OCI-LY1 (cell line): Measurements from ENCODE around the gene CREM.

Source experiments
- H2AFZ ChIP-seq: fragments of 200-600 bp; sonication (generic), shearing (Covaris generic); 2 replicates; pipeline ENCODE4 v1.6.0; 2014; ENCODE audit warnings: antibody characterized with exemption, mild to moderate bottlenecking, low read length
- H3F3A ChIP-seq: fragments of 200-600 bp; sonication (generic), shearing (Covaris generic); 2 replicates; pipeline ENCODE4 v1.6.0; 2014; ENCODE audit warnings: mild to moderate bottlenecking, antibody characterized with exemption, low read length, moderate library complexity; ENCODE audit not compliant: insufficient read depth
- H3K27ac ChIP-seq: fragments of 200-600 bp; sonication (generic); 2 replicates; pipeline ENCODE4 v1.5.1; 2014; ENCODE audit warnings: low read length, mixed run types, mild to moderate bottlenecking, low read depth; ENCODE audit not compliant: poor library complexity, severe bottlenecking
- H3K27me3 ChIP-seq: fragments of 200-600 bp; sonication (generic); 2 replicates; pipeline ENCODE4 v1.6.0; 2014; ENCODE audit warnings: antibody characterized with exemption, mild to moderate bottlenecking, low read length, moderate library complexity; ENCODE audit not compliant: insufficient read depth
- H3K36me3 ChIP-seq: fragments of 200-600 bp; sonication (generic); 2 replicates; pipeline ENCODE4 v1.6.1; 2014; ENCODE audit warnings: mild to moderate bottlenecking, antibody characterized with exemption, low read length, moderate library complexity, mixed read lengths; ENCODE audit not compliant: insufficient read depth
- H3K4me1 ChIP-seq: fragments of 200-600 bp; sonication (generic); 2 replicates; pipeline ENCODE4 v1.5.1; 2014; ENCODE audit warnings: mild to moderate bottlenecking, low read length, moderate library complexity; ENCODE audit not compliant: insufficient read depth, severe bottlenecking
- H3K4me2 ChIP-seq: fragments of 200-600 bp; sonication (generic), shearing (Covaris generic); 2 replicates; pipeline ENCODE4 v1.6.1; 2014; ENCODE audit warnings: low read length
- H3K4me3 ChIP-seq: fragments of 200-600 bp; sonication (generic); 2 replicates; pipeline ENCODE4 v1.5.1; 2014; ENCODE audit warnings: low read length, low read depth, mild to moderate bottlenecking, mixed read lengths; ENCODE audit not compliant: poor library complexity, severe bottlenecking
- H3K79me2 ChIP-seq: fragments of 200-600 bp; shearing (Covaris generic); 2 replicates; pipeline ENCODE4 v1.6.1; 2016; ENCODE audit warnings: mixed run types, low read length, mixed read lengths; ENCODE audit not compliant: insufficient read depth
- H3K9ac ChIP-seq: fragments of 200-600 bp; sonication (generic), shearing (Covaris generic); 2 replicates; pipeline ENCODE4 v1.6.1; 2014; ENCODE audit warnings: mild to moderate bottlenecking, low read length, mixed read lengths
- H3K9me2 ChIP-seq: fragments of 200-600 bp; sonication (generic), shearing (Covaris generic); 2 replicates; pipeline ENCODE4 v1.6.1; 2014; ENCODE audit warnings: low read depth, mild to moderate bottlenecking, low read length, mixed read lengths
- H3K9me3 ChIP-seq: fragments of 200-600 bp; shearing (Covaris generic); 2 replicates; pipeline ENCODE4 v1.6.1; 2014; ENCODE audit warnings: low read length, mixed read lengths
- H4K20me1 ChIP-seq: fragments of 200-600 bp; sonication (generic), shearing (Covaris generic); 2 replicates; pipeline ENCODE4 v1.6.0; 2016; ENCODE audit warnings: mild to moderate bottlenecking, low read length; ENCODE audit not compliant: insufficient read depth
- EZH2 ChIP-seq: fragments of 200-600 bp; sonication (generic), shearing (Covaris generic); IDR thresholded peaks from 2 replicates; pipeline ENCODE4 v1.8.0; 2017; ENCODE audit warnings: borderline replicate concordance, mixed run types, mild to moderate bottlenecking, antibody characterized with exemption, low read length, moderate library complexity, mixed read lengths
- TF ChIP-seq, protein P1 (sequence below): fragments of 200-600 bp; sonication (generic), shearing (Covaris generic); IDR thresholded peaks from 2 replicates; pipeline ENCODE4 v1.5.1; 2017; ENCODE audit warnings: mild to moderate bottlenecking, antibody characterized with exemption, low read length, moderate library complexity, mixed read lengths

The CREM gene

DNA sequence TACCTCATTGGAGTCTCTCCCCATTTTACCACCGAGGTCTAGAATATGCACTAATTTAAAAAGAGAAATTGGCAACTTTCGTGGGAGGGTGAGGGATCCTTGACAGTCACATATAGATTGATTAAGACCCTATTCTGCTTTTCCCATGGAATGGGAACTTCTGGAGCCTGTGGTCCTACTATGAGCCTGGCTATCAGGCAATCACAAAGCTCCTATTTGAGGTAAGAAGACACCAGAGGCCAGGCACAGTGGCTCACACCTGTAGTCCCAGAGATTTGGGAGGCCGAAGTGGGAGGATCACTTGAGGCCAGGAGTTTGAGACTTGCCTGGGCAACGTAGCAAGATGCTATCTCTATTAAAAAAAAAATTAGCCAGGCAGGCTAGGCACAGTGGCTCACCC lies 105.0 kb downstream of the CREM start:
- H4K20me1 ChIP-seq = no peaks in the 10 kb centered on the region
- no peaks in the 10 kb centered on the region for H3K79me2 ChIP-seq
- no peaks in the 10 kb centered on the region for H3F3A ChIP-seq
- no peaks in the 10 kb centered on the region for H3K36me3 ChIP-seq
- no peak overlapping the region for H3K9ac ChIP-seq
- H3K27ac ChIP-seq = no peak overlapping the region
- no peak overlapping the region for H3K4me2 ChIP-seq
- no peaks in the 10 kb centered on the region for H3K9me2 ChIP-seq
- H2AFZ ChIP-seq = no peak overlapping the region
- no peaks in the 10 kb centered on the region for H3K9me3 ChIP-seq
- H3K4me1 ChIP-seq = no peaks in the 10 kb centered on the region
- no peak overlapping the region for H3K4me3 ChIP-seq
- H3K27me3 ChIP-seq = no peaks in the 10 kb centered on the region
- no peak for TF ChIP-seq EZH2
- TF ChIP-seq, protein P1, sequence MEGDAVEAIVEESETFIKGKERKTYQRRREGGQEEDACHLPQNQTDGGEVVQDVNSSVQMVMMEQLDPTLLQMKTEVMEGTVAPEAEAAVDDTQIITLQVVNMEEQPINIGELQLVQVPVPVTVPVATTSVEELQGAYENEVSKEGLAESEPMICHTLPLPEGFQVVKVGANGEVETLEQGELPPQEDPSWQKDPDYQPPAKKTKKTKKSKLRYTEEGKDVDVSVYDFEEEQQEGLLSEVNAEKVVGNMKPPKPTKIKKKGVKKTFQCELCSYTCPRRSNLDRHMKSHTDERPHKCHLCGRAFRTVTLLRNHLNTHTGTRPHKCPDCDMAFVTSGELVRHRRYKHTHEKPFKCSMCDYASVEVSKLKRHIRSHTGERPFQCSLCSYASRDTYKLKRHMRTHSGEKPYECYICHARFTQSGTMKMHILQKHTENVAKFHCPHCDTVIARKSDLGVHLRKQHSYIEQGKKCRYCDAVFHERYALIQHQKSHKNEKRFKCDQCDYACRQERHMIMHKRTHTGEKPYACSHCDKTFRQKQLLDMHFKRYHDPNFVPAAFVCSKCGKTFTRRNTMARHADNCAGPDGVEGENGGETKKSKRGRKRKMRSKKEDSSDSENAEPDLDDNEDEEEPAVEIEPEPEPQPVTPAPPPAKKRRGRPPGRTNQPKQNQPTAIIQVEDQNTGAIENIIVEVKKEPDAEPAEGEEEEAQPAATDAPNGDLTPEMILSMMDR = no peak

DNA sequence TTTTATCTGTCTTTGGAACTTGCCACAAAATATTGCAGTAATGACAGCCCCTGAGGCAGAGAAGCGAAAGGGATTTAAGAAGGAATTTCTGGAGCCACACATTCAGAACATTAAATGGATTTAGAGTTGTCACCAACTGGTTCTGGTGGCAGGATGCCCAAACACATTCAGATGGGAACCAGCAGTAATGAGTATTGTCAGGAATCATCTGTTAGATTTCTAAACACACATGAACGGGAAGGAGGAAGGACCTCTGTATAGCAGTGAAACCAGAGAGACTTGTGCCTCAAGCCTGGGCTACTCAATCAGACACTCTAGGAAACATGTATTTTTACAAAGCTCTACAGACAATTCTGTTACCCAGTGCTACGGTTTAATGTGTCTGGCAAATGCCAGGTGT lies 105.9 kb downstream of the CREM start:
- TF ChIP-seq, protein P1 = no peak
- no peak for TF ChIP-seq EZH2
- no peak overlapping the region for H3K4me3 ChIP-seq
- no peak overlapping the region for H2AFZ ChIP-seq
- no peaks in the 10 kb centered on the region for H3K4me1 ChIP-seq
- H3F3A ChIP-seq = no peaks in the 10 kb centered on the region
- no peaks in the 10 kb centered on the region for H3K27me3 ChIP-seq
- no peak overlapping the region for H3K4me2 ChIP-seq
- H3K9me2 ChIP-seq = no peaks in the 10 kb centered on the region
- no peaks in the 10 kb centered on the region for H3K79me2 ChIP-seq
- no peaks in the 10 kb centered on the region for H3K9me3 ChIP-seq
- no peaks in the 10 kb centered on the region for H3K36me3 ChIP-seq
- no peak overlapping the region for H3K9ac ChIP-seq
- no peaks in the 10 kb centered on the region for H4K20me1 ChIP-seq
- H3K27ac ChIP-seq = no peak overlapping the region

DNA sequence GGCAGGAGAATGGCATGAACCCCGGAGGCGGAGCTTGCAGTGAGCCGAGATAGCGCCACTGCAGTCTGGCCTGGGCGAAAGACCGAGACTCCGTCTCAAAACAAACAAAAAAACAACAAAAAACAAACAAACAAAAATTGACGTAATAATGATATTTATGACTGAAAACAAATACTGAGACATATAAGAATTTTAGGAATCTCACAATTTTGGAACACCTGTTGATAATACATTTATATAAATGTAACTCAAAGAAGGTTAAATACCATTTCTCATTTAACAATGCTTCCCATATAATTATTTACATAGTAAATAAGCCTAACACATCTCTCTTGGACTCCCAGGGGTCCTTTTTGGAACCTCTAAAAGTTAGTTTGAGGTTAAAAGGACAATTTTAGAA lies 107.4 kb downstream of the CREM start:
- TF ChIP-seq, protein P1 = no peak
- TF ChIP-seq EZH2 = no peak
- H3K79me2 ChIP-seq = no peaks in the 10 kb centered on the region
- no peaks in the 10 kb centered on the region for H3K4me1 ChIP-seq
- H3K9me3 ChIP-seq = no peaks in the 10 kb centered on the region
- no peak overlapping the region for H3K9ac ChIP-seq
- no peak overlapping the region for H2AFZ ChIP-seq
- H3K4me2 ChIP-seq = no peak overlapping the region
- no peaks in the 10 kb centered on the region for H3K36me3 ChIP-seq
- no peaks in the 10 kb centered on the region for H3F3A ChIP-seq
- no peaks in the 10 kb centered on the region for H3K27me3 ChIP-seq
- H3K4me3 ChIP-seq = no peak overlapping the region
- no peak overlapping the region for H3K27ac ChIP-seq
- H4K20me1 ChIP-seq = no peaks in the 10 kb centered on the region
- no peaks in the 10 kb centered on the region for H3K9me2 ChIP-seq
